IMR-90 (cell line): ENCODE results near the gene FBN3. TPM values are rescaled to one million over a fixed set of nuclear protein-coding genes. Genes with fewer than 3 reads are reported as not detected.

Source experiments
- CEBPB ChIP-seq: IDR thresholded peaks from 2 replicates; pipeline ENCODE4 v1.6.1; 2012; ENCODE audit warnings: low read depth, low read length, improper control_type of control experiment
- MAFK ChIP-seq: IDR thresholded peaks from 2 replicates; pipeline ENCODE4 v1.6.1; 2012; ENCODE audit warnings: low read depth, low read length, improper control_type of control experiment
- MAZ ChIP-seq: IDR thresholded peaks from 2 replicates; pipeline ENCODE4 v1.6.1; 2012; ENCODE audit warnings: low read depth, mild to moderate bottlenecking, low read length, improper control_type of control experiment, moderate library complexity, borderline replicate concordance
- RCOR1 ChIP-seq: IDR thresholded peaks from 2 replicates; pipeline ENCODE4 v1.6.1; 2012; ENCODE audit warnings: mild to moderate bottlenecking, low read length, improper control_type of control experiment; ENCODE audit not compliant: insufficient replicate concordance
- polyA plus RNA-seq, 3 experiments: library from polyadenylated mRNA; depleted of rRNA; stranded (reverse); fragments of >200 nt; gene quantifications; 2 replicates each; pipeline ENCODE4 v1.2.3, GENCODE V29; 2012; ENCODE audit warnings: low replicate concordance in 1 of 3
- total RNA-seq: library from RNA; depleted of rRNA; stranded (reverse); fragments of >200 nt; gene quantifications from 2 replicates; pipeline ENCODE4 v1.2.3, GENCODE V29; 2012
- TF ChIP-seq, protein P1 (sequence below): fragments of 150-350 bp; IDR thresholded peaks from 2 replicates; pipeline ENCODE4 v1.6.1; 2017; ENCODE audit warnings: mild to moderate bottlenecking, antibody characterized with exemption, low read length, low read depth

FBN3 gene
- total and polyA plus RNA-seq, 2 of the 4 experiments (the other 2 are of a cell fraction), result not detected

DNA sequence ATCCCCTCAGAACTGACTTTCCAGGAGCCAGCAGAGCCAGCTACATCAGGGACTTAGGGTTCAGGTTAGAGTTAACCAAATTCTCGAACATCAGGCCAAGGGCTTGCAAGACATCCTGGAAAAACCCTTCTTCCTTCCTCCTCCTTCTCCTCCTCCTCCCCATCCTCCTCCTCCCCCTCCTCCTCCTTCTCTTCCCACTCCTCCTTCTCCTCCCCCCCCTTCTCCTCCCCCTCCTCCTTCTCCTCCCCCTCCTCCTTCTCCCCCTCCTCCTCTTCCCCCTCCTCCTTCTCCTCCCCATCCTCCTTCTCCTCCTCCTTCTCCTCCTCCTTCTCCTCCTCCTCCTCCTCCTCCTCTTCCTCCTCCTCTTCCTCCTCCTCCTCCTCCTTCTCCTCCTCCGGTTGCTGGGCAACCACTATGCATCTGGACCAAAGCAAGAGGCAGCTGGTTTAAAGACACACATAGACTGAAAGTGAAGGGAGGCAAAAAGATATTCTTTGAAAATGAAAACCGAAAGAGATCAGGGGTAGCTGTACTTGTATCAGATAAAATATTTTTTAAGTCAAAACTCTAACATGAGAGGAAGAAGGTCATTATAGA is 102.7 kb downstream of the FBN3 start (continued):
- TF ChIP-seq MAFK (no peak), MAZ (no peak), RCOR1 (no peak), CEBPB (no peak)
- TF ChIP-seq, protein P1, sequence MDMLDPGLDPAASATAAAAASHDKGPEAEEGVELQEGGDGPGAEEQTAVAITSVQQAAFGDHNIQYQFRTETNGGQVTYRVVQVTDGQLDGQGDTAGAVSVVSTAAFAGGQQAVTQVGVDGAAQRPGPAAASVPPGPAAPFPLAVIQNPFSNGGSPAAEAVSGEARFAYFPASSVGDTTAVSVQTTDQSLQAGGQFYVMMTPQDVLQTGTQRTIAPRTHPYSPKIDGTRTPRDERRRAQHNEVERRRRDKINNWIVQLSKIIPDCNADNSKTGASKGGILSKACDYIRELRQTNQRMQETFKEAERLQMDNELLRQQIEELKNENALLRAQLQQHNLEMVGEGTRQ, result no peak
